CD14-positive monocyte (primary cell): ENCODE measurements around the gene ZNF474. TPM values are rescaled to one million over a fixed set of nuclear protein-coding genes. Genes with fewer than 3 reads are reported as not detected.

Experiments
- DNase-seq, 3 donors: peaks; one replicate each; pipeline ENCODE4 v3.0.0-alpha.2; 2011 to 2022
- H2AFZ ChIP-seq: 2 replicates; pipeline ENCODE4 v1.6.0; 2012; ENCODE audit warnings: mild to moderate bottlenecking, low read depth, low read length, inconsistent platforms; ENCODE audit not compliant: insufficient read depth, poor library complexity, severe bottlenecking
- H3K27ac ChIP-seq, 2 donors: 1 replicate in 1 of 2; 2 replicates in 1 of 2; pipeline ENCODE4 v1.5.1; 2012 to 2013; ENCODE audit warnings: low read length in 2 of 2, control low read depth in 1 of 2, inconsistent platforms in 1 of 2, low read depth in 1 of 2, mild to moderate bottlenecking in 1 of 2
- H3K27me3 ChIP-seq, 2 donors: one replicate each; pipeline versions ENCODE4 v1.6.0 to v1.6.1; 2011 to 2013; ENCODE audit warnings: low read length in 2 of 2; ENCODE audit not compliant: control insufficient read depth in 2 of 2, insufficient read depth in 2 of 2
- H3K36me3 ChIP-seq, 2 donors: replicated peaks in 1 of 2; 1 replicate in 1 of 2; 2 replicates in 1 of 2; pipeline versions ENCODE4 v1.5.1 to v1.6.1; 2012 to 2013; ENCODE audit warnings: low read length in 2 of 2, control low read depth in 1 of 2, inconsistent platforms in 1 of 2, mild to moderate bottlenecking in 1 of 2; ENCODE audit not compliant: insufficient read depth in 2 of 2, control insufficient read depth in 1 of 2
- H3K4me1 ChIP-seq, 2 donors: 1 replicate in 1 of 2; 2 replicates in 1 of 2; pipeline versions ENCODE4 v1.5.1 to v1.6.1; 2012 to 2013; ENCODE audit warnings: low read length in 2 of 2, control low read depth in 1 of 2, inconsistent platforms in 1 of 2, mild to moderate bottlenecking in 1 of 2, moderate library complexity in 1 of 2; ENCODE audit not compliant: insufficient read depth in 2 of 2, control insufficient read depth in 1 of 2
- H3K4me2 ChIP-seq: replicated peaks from 2 replicates; pipeline ENCODE3; 2012; ENCODE audit warnings: low read length, moderate library complexity, mild to moderate bottlenecking; ENCODE audit not compliant: poor library complexity, severe bottlenecking; ENCODE audit errors: extremely low read depth
- H3K4me3 ChIP-seq, 3 experiments: fragments of 200-600 bp in 1 of 3; sonication (generic) in 1 of 3; replicated peaks in 1 of 3; 1 replicate in 2 of 3; 2 replicates in 1 of 3; pipeline ENCODE4 v1.5.1; 2011 to 2013; ENCODE audit warnings: low read length in 3 of 3, mild to moderate bottlenecking in 3 of 3, control low read depth in 2 of 3, low read depth in 2 of 3, inconsistent platforms in 1 of 3, moderate library complexity in 1 of 3
- H3K79me2 ChIP-seq: 2 replicates; pipeline ENCODE4 v1.6.0; 2012; ENCODE audit warnings: mild to moderate bottlenecking, control low read depth, inconsistent platforms, low read length, moderate library complexity; ENCODE audit not compliant: insufficient read depth
- H3K9ac ChIP-seq: 2 replicates; pipeline ENCODE4 v1.6.0; 2017; ENCODE audit warnings: low read length, mild to moderate bottlenecking; ENCODE audit not compliant: insufficient read depth, poor library complexity, severe bottlenecking
- H3K9me3 ChIP-seq, 2 donors: replicated peaks in 1 of 2; 1 replicate in 1 of 2; 2 replicates in 1 of 2; pipeline versions ENCODE4 v1.5.1 to v1.6.1; 2012 to 2013; ENCODE audit warnings: low read length in 2 of 2, control low read depth in 1 of 2; ENCODE audit not compliant: control insufficient read depth in 1 of 2, insufficient read depth in 1 of 2
- H4K20me1 ChIP-seq: 2 replicates; pipeline ENCODE4 v1.6.0; 2012; ENCODE audit warnings: mild to moderate bottlenecking, low read length, control low read depth, moderate library complexity; ENCODE audit not compliant: insufficient read depth
- H3K27ac Mint-ChIP-seq, 7 donors: one replicate each; pipeline ENCODE4 v1.8.0; 2020; ENCODE audit warnings: mild to moderate bottlenecking in 7 of 7, mixed read lengths in 7 of 7, moderate library complexity in 6 of 7, inconsistent platforms in 2 of 7
- H3K27me3 Mint-ChIP-seq, 3 donors: one replicate each; pipeline ENCODE4 v1.8.0; 2021 to 2022; ENCODE audit warnings: low read depth in 3 of 3, mild to moderate bottlenecking in 3 of 3, mixed read lengths in 3 of 3, moderate library complexity in 3 of 3, inconsistent platforms in 1 of 3
- H3K36me3 Mint-ChIP-seq, 2 donors: one replicate each; pipeline ENCODE4 v1.8.0; 2020; ENCODE audit warnings: mixed read lengths in 2 of 2, inconsistent platforms in 1 of 2, mild to moderate bottlenecking in 1 of 2
- H3K4me1 Mint-ChIP-seq: one replicate; pipeline ENCODE4 v1.8.0; 2020; ENCODE audit warnings: mild to moderate bottlenecking, mixed read lengths
- H3K4me3 Mint-ChIP-seq, 2 donors: one replicate each; pipeline ENCODE4 v1.8.0; 2020; ENCODE audit warnings: mild to moderate bottlenecking in 2 of 2, mixed read lengths in 2 of 2, moderate library complexity in 1 of 2
- H3K9me3 Mint-ChIP-seq, 7 donors: one replicate each; pipeline ENCODE4 v1.8.0; 2020 to 2022; ENCODE audit warnings: mixed read lengths in 7 of 7, mild to moderate bottlenecking in 6 of 7, moderate library complexity in 6 of 7, inconsistent platforms in 2 of 7
- WGBS: methylation state at CpG from one replicate; pipeline ENCODE4 v1.1.5; 2013; ENCODE audit warnings: missing lambda C conversion rate; ENCODE audit not compliant: insufficient coverage; 5-methylcytosine and 5-hydroxymethylcytosine counted together
- intact Hi-C, 2 donors: fragments of 100-400 bp; cut with micrococcal nuclease; formaldehyde crosslinking; loops; one replicate each; pipeline versions ENCODE4 v1.15.0 to v1.15.1; 2023
- polyA plus RNA-seq, 3 donors: library from polyadenylated mRNA; depleted of rRNA in 1 of 3; unstranded in 2 of 3; stranded (reverse) in 1 of 3; fragments of 300-500 nt in 2 of 3; fragments of >200 nt in 1 of 3; fragmentation: Illumina TruSeq in 2 of 3; gene quantifications; 1 replicate in 2 of 3; 2 replicates in 1 of 3; pipeline ENCODE4 v1.2.3, GENCODE V29; 2012 to 2021
- TF ChIP-seq, protein P1 (sequence below): fragments of 200-600 bp; IDR thresholded peaks from one replicate; pipeline ENCODE4 v1.8.0; 2022; ENCODE audit warnings: antibody characterized with exemption, mild to moderate bottlenecking

The ZNF474 gene
- polyA plus RNA-seq, 3 donors = 0.09 TPM; not detected in 2

DNA sequence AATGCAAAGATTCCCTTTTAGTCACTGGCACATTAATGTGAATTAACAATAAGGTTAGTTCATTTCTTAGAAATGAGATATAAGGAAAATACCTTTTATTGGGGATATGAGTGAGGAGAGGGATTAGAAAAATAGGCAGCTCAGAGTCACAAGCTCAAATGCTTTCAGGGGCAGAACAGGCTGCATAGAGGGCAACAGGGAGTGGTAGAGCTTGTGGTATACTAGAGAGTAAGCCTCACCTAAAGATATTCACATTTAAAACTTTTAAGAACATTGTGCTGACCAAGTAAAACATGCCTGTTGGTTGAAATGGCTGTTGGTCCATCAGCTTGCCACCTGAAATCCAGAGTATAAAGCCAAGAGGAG is 34.7 kb downstream of the ZNF474 start:
- Histone ChIP-seq H3K27me3 (no peaks in the 10 kb centered on the region), H3K36me3 (no peaks in the 10 kb centered on the region), H3K4me1 (no peaks in the 10 kb centered on the region), H3K4me2 (no peak overlapping the region), H3K27ac (no peak overlapping the region), H3K79me2 (no peaks in the 10 kb centered on the region), H3K9me3 (no peaks in the 10 kb centered on the region), H2AFZ (no peak overlapping the region), H3K9ac (no peak overlapping the region), H3K4me3 (no peak overlapping the region), H4K20me1 (no peaks in the 10 kb centered on the region)
- TF ChIP-seq, protein P1, sequence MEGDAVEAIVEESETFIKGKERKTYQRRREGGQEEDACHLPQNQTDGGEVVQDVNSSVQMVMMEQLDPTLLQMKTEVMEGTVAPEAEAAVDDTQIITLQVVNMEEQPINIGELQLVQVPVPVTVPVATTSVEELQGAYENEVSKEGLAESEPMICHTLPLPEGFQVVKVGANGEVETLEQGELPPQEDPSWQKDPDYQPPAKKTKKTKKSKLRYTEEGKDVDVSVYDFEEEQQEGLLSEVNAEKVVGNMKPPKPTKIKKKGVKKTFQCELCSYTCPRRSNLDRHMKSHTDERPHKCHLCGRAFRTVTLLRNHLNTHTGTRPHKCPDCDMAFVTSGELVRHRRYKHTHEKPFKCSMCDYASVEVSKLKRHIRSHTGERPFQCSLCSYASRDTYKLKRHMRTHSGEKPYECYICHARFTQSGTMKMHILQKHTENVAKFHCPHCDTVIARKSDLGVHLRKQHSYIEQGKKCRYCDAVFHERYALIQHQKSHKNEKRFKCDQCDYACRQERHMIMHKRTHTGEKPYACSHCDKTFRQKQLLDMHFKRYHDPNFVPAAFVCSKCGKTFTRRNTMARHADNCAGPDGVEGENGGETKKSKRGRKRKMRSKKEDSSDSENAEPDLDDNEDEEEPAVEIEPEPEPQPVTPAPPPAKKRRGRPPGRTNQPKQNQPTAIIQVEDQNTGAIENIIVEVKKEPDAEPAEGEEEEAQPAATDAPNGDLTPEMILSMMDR = no peak
- H3K9me3 Mint-ChIP-seq = peaks cover 0 to 2% (median 0%) of the 10 kb centered on the region in 7 donors
- H3K36me3 Mint-ChIP-seq = no peaks in the 10 kb centered on the region
- intact Hi-C loops = no loop called here
- peaks cover 0 to 3% (median 0%) of the 10 kb centered on the region in 3 donors for H3K27me3 Mint-ChIP-seq
- no peak overlapping the region for H3K4me3 Mint-ChIP-seq
- H3K27ac Mint-ChIP-seq = no peak overlapping the region
- H3K4me1 Mint-ChIP-seq = no peaks in the 10 kb centered on the region
- no peak for DNase-seq

DNA sequence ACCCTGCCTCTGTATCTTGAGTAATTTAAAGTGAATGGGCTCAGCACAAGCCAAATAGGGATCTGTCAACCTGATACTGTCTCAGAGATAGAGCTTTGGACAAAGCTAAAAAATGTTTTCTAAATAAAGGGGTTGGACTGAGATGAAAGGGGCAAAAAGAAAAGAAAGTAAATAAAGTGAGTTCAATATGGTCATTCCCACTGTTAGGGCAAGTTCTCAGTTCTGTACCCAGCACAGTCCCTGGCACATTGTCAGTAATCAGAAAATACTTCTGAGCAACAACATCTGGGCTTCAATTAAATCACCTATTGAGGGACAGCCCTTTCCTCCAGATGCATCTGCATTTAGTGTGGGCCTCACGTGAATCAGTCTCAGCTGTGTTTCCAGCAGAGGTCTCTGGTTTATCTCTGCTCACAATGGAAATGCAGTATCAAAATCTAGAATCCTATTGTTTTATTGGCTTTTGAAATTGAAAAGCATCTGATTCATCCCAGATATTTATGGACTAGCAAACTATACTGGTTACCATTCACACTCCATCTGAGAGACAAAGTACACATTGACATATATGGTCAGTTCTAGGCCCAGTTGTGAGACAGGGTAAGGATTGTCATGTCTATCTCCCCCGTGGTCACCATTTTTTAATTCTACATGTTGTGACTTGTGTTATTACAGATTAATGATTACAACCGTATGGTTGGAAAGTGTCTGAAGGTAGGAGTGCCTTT is 35.6 kb downstream of the ZNF474 start:
- Histone ChIP-seq H3K27me3 (no peaks in the 10 kb centered on the region), H4K20me1 (no peaks in the 10 kb centered on the region), H3K4me3 (no peak overlapping the region), H3K4me2 (no peak overlapping the region), H3K36me3 (no peaks in the 10 kb centered on the region), H2AFZ (no peak overlapping the region), H3K79me2 (no peaks in the 10 kb centered on the region), H3K9ac (no peak overlapping the region), H3K4me1 (no peaks in the 10 kb centered on the region), H3K27ac (no peak overlapping the region), H3K9me3 (no peaks in the 10 kb centered on the region)
- no peak for DNase-seq
- 100% methylated on average over 1 of the region's 3 CpGs for WGBS
- Mint-ChIP-seq H3K4me1 (no peaks in the 10 kb centered on the region), H3K4me3 (no peak overlapping the region), H3K27me3 (peaks cover 0 to 3% (median 0%) of the 10 kb centered on the region in 3 donors), H3K36me3 (no peaks in the 10 kb centered on the region), H3K27ac (no peak overlapping the region), H3K9me3 (peaks cover 0 to 2% (median 0%) of the 10 kb centered on the region in 7 donors)
- TF ChIP-seq, protein P1 = no peak
- intact Hi-C loops = no loop called here
